GM19397 (cell line): ENCODE measurements around the gene KRTAP5-5.
"Not testable (repeated sequence)": the region's sequence is repeated elsewhere in the genome, so short reads cannot be mapped to it uniquely, and the experiment has no call there.

Experiments used
- ATAC-seq: cut with Tn5 transposase; IDR thresholded peaks from one replicate; pipeline ENCODE4 v1.9.1; 2021; ENCODE audit warnings: mild to moderate bottlenecking, moderate library complexity; ENCODE audit not compliant: unreplicated experiment

The KRTAP5-5 gene

DNA sequence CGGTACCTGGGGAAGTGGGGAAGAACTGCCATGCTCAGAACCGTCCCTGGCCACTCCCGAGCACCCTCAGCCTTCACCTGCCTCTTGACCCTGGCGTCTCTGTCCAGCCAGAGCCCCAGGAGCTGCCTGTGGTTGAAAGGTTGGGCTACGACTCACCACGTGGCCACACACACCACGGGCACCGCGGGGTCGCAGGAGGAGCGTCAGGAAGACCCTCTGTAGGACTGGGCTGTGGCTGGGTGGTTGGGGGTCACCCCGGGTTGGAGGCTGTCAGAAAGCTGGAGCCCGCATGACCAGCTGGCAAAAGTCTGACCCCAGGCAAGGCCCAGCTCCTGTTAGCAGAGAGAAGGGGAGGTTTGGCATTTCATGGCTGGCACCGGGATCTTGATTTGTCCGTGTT is 11.5 kb downstream of the KRTAP5-5 start:
- no peak for ATAC-seq

- no peak for ATAC-seq
Measured at GRCh38 chr11:1642288-1643145, 12.9 kb downstream of the KRTAP5-5 start.

DNA sequence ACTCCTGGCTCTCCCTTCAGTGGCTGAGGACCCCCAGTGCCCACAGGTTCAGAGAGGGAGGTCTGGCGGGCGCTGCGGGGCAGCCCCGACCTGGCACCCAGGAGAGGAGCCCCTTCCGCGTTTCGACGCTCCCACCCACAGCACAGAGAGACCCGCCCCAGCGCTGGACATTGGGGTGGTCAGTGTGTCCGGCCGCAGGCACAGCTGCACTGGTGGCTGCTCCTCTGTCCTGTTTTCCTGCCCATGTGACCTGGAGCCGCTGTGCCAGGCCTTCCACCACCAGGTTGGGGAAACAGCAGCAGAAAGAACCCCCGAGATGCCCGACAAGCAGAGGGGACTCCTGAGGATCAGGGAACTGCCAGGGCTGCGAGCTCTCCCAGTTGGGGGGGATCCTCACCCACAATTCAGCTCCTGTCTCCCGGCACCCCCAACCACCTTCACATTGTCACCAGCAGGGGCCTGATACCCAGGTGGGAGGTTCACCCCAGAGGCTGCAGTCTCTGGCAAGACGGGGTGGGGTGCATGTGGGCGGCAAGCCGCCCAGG is 13.6 kb downstream of the KRTAP5-5 start:
- ATAC-seq: no peak

DNA sequence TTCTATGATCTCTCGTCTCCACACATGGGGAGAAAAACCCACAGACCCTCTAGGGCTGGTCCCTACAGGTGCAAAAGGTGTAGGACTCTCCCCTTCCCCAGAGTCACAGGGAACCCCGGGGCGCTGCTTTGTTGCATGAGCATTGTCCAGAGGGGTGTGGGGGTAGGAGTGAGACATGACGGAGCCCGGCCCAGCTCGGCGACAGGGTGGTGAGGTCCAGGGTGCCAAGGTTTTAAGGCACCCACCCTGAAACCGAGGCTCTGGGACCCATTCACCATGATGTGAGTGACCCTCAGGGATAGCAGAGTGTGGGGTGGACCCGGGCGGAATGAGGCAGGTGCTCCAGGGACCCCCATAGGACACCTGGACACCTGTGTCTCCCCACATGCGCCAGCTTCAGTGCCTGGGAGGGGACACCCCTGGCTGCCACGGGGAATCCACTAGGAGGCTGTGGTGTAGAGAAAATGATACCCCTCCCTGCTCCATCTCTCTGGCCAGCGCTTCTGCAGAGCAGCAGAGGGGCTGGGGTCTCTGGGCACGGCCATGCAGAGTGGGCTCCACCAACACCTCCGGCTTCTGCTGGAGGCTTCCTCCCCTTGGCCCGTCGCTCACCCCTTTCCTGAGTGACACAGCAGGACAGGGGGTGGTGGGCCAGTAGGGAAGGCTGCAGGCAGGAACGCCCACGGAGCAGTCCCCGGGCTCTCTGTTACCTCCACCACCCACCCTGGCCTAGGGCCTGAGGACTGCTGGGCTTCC is 15.2 kb downstream of the KRTAP5-5 start:
- ATAC-seq: no peak

DNA sequence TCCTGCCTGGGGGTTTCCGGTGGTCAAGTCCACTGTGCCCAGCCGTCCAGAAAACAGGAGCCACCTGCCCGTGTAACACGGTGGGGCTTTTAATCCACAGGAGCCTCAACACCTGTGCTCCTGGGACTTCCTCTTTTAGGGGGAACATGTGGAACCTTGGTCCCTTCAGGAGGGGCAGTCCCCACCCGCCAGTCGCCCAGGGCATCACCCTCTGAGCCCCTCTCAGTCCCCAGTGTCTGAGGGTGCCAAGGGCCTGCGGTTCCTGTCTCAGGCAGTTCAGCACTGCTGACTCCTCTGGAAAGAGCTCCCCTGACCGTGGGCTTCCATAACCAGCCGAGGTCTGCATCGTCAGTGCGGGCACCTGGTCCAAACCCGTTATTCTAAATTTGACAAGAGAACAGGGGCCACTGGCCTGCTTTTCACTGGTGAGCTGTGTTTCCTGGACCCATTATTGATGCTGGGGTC is 15.8 kb downstream of the KRTAP5-5 start:
- no peak for ATAC-seq

DNA sequence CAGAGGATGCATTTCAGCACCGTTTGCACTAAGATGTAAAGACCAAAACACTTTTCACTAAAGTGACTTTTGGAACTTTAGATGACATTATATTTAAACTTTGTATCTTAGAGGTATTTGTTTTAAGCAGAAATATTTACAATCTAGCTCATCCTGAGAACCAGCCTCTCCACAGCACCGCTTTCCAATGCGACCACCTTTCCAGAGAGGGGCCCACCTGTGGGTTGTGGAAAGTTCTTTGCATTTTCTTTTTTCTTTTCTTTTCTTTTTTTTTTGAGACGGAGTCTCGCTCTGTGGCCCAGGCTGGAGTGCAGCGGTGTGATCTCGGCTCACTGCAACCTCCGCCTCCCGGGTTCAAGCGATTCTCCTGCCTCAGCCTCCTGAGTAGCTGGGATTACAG is 17.0 kb downstream of the KRTAP5-5 start:
- not testable (repeated sequence) for ATAC-seq

GRCh38 chr11:1647901-1648652 is 18.5 kb downstream of the KRTAP5-5 start:
- no peak for ATAC-seq

GRCh38 chr11:1648653-1649420 is 19.3 kb downstream of the KRTAP5-5 start:
- ATAC-seq: no peak

- no peak for ATAC-seq
Measured at GRCh38 chr11:1650034-1650917, 20.7 kb downstream of the KRTAP5-5 start.

DNA sequence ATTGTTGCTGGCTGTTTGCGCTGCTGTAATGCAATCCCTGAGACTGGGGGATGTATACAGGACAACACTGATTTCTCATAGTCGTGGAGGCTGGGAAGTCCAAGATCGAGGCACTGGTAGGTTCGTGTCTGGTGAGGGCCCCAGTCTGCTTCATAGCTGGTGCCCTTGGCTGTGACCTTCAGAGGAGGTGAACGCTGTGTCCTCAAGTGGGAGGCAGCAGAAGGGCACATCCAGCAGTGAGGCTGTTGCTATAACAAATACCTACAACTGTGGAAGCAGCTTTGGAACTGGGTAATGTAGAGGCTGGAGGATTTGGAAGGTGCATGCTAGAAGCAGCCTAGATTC is 21.3 kb downstream of the KRTAP5-5 start:
- ATAC-seq: no peak

DNA sequence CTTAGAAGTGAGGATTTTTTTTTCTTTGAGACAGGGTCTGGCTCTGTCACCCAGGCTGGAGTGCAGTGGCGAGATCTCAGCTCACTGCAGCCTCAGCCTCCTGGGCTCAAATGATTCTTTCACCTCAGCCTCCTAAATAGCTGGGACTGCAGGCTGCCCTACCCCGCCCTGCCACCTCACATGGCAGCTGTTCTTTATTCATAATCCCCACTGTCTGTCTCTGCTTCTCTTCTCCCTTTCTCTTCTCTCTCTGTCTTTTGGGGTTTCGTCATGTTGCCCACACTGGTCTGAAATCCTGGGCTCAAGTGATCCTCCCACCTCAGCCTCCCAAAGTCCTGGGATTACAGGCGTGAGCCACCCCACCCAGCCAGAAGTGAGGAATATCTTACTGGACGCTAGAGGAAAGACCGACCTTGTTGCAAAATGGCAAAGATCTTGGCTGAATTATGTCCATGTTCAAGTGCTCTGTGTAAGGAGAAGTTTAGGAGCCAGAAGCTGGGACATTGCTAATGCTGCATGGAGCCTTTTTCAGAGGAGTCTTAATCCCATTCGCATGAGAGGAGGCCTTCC is 21.9 kb downstream of the KRTAP5-5 start:
- no peak for ATAC-seq

DNA sequence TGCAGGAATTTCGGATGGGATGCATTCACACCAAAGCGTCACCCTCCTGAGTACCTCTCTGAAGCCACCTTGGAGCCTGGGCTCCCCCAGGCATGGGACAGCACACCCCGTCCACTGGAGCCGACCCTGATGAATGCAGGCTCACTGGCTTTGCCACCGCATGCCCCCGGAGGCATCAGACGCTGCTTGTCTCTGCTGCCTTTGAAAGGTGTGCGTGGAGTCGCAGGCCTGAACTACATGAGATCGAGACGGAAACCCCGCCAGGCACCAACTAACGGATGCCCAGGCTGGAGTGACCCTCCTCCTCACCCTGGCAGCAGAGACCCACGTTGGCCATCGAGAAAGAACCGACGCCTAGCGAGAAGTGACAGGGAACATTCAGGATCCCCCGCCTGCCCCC is 22.5 kb downstream of the KRTAP5-5 start:
- ATAC-seq: no peak

- ATAC-seq: no peak
Measured at GRCh38 chr11:1652442-1652770, 22.8 kb downstream of the KRTAP5-5 start.

DNA sequence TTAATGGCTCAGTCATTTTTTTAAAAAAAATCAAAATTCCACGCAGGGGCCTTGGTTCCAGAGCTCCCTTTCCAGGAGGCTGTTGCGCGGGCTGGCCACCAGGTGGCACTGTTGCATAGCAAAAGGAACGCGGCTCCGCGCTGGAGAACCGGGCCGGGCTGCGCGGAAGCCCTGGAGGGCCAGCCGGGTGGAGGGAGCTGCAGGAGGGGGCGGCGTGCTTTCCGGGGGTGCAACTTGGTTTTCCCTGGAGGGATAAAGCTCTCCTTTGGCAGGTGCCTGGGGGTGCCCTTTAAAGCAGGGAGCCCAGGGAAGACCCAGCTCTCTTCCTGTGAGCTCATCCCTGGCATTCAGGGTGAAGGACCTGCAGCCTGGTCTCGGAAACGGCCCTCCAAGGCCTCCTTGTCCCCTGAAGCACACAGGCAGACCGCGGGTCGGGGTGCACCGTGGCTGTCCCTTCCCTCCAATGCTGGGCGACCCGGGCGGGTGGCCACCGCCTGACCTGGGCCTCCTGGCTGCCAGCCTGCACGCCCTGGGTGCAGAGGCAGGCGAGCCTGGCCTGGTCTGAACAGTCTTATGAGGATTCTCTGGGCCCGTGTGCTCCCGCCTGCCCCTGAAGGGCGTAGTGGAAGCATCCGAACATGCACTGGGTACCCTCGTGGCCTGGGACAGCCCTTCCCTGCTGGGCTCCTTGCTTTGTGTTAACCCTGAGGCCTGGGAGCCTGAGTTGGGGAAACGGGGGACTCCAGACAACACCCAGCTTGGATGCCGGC is 23.4 kb downstream of the KRTAP5-5 start:
- ATAC-seq: no peak

DNA sequence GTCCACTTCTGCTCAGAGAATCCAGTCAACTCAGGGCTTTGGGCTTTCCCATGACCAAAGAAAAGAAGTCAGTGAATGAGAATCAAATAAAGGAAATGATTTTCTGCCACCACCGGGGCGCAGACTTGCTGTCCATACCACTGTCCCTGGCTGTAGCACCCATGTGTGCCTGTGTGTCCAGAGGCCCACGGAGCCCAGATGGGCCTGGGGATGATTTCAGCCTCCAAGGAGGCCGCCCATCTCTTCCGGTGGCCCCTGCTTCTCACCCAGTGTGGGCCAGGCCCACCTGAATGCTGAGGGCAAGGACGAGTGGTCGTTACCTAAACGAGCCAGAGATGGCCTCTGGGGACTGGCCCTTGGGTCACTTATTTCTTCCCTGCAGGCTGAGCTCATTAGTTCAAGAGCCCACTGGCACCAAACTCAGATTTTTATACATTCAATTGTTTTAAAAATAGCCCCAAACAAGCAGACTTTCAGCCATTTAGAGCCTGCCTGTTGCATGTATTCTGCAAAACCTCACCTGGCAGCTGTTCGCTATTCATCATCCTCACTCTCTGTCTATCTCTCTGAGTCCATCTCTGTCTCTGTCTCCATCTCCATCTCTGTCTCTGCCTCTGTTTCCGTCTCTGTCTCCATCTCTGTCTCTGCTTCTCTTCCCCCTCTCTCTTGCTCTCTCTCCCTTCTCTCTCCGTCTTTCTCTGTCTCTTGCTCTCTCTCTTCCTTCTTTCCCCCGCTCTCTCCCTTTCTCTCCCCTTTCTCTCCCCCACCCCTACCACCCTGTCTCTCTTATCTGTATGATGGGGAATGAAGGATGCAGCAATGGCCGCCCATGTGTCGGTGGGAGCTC is 24.2 kb downstream of the KRTAP5-5 start:
- ATAC-seq: no peak

DNA sequence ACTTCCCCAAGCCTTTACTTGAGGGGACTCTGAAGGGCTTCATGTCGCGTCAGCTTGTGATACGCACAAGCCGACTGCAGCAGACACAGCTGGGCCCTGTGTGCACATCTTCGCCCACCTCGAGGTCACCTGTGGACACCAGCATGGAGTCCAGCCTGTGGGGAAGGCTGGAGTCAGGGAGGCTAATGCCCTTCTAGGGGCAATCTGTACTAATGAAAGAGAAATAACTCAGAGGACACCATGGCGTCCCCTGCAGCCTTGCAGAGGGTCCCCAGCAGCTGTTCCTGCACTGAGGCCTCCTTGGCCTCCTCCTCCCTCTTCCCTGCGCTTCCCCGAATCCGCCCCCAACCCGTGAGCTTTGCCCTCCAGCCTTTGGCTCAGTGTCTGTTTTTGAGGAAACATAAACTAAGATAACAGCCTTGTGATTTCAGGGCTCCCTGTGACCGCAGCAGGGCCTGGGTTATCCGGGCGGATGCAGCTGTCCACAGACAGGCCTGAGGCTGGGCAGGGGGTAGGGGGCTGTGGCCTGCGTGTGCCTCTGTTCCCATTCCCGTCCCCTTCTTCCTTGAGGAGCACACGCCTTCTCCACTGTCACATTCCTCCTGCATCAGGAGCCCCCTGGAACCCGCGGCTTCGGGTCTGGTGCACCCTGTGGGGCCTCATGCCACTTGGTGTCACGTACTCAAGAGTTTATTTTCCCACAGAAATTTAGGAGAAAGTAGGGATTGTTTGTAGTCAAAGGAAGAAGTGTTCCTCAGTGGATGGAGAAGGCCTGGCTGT is 25.0 kb downstream of the KRTAP5-5 start:
- ATAC-seq: no peak
